DMS79 (cell line): ENCODE results near the gene ZCCHC14.
"Not testable (repeated sequence)": the region's sequence is repeated elsewhere in the genome, so short reads cannot be mapped to it uniquely, and the experiment has no call there.

ENCODE experiments used
- DNase-seq: peaks from one replicate; lab custom pipeline; 2025; lab: John Stamatoyannopoulos, UW

ZCCHC14 gene

DNA sequence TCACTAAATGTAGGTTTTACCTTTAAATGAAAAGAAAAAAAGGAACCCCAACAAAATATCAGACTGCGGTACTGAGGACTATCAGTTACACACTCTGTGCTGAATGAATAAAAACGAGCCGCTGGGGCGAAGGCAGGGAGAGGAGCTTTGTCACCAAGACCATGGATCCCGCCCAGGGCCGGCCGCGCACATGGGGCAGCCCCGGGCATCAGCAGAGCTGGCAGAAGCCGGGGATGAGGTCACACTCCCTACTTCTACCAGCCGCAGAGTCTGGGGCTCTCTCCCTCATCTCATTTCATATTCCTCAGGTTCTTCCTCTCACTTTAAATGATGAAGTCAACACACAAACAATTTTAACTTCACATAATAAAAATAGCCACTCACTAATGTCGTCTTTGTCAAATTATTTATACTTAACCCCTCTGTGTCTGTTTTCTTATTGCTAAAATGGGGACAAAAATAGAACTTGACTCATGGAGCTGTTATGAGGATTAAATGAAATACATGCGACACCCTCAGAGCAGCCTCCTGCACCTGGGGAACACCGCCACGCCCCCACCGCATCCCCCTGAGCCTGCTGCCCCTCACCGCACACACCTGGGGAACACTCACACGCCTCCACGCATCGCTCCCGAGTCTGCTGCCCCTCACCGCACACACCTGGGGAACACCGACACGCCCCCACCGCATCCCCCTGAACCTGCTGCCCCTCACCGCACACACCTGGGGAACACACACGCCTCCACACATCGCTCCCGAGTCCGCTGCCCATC is 15.4 kb downstream of the ZCCHC14 start:
- DNase-seq = not testable (repeated sequence)

DNA sequence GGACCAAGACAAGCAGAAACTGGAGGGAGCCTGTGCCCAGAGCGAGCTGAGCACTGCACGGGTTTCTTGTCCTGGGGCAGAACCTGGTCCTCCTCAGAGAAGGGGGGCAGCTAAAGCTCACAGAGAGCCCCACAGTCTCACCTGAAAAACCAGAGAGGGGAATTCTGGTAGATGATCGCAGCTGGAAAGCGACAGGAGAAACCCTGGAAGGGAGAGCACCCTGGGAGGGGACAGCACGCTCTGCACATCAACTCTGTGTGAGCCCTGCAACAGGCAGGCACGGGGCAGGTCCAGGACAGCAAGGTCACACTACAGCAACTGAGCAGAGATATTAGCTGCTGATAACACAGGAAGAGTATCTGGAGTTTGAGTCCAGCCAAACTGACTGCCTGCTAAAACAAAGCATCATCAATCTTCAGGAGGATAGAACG is 18.2 kb downstream of the ZCCHC14 start:
- DNase-seq = no peak

DNA sequence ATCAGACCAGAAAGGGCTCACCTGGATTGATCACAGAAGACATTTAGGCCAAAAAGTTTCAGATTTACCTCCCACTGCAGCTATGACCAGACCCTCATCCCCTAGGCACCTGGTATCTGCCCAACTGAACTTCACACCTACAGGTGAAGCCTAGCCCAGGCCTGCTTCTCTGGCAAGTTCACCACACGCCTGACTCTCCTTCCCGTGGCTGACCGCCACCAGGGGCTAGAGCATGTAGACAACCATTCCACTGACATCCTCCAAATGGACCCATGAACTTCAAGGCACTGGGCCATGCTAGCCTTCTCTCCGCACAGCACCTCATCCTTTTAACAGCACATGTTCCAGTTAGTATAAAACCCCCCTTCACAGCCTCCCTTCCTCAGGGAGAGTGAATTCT is 18.8 kb downstream of the ZCCHC14 start:
- no peak for DNase-seq

GRCh38 chr16:87472935-87473334 is 19.9 kb downstream of the ZCCHC14 start:
- DNase-seq = no peak

- DNase-seq = no peak
These were observed 20.6 kb downstream of the ZCCHC14 start for GRCh38 chr16:87472142-87472778.

DNA sequence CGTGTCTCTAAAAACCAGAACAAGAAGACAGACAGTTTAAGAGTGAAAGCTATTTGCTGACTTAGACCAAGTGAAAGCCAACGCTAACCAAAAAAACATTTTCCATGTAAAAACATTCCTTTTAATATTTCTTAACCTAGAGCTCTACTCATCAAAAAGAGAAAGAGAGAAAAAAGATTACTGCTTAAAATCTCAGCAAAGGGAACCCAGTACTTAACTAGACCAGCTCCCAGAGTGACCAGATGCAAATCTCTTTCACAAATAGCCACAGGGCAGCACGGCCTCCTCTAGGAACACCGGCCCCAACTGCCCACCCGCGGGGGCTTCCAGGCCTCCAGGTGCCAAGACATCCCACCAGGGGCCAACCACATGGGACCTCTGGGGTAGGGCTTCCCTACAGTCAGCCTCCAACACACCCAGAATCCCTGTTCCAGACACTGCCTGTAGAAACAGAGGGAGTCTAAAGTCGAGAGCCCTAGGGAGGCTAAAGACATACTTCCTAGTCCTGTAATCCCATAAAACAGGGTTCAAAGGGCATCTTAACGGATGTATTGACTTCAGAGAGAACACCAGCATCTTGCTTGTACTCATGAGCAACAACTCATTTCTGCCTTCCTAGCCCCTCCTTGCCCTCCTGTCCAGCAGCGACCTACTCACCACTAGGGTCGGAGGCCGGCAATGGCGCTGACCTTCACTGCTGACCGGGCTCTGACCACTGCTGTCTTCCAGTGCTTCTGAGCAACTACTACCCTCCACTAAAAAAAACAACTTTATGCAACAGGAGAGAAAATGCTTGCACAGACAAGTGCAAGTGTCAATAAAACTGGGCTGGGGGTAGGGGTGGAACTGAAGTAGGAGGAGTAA is 21.3 kb downstream of the ZCCHC14 start:
- DNase-seq = no peak

DNA sequence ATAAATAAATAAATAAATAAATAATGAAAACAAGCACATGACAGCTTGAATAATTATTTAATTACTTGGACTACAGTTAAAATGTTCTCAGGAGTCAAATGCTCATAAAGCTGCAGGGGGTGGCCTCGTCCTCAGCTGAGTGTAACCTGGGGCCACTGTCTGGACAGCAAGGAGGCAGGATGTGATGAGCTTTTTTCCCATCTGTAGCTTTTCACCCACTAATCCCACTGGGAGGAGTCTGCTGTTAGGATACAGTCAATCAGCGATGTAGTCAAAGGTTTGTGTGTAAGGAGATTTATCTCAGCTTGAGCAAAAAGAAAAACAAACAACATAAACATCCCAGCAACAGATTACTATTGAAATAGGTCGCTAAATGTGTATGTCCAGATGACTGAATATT is 22.5 kb downstream of the ZCCHC14 start:
- no peak for DNase-seq

GRCh38 chr16:87469169-87469568 is 23.7 kb downstream of the ZCCHC14 start:
- no peak for DNase-seq

DNA sequence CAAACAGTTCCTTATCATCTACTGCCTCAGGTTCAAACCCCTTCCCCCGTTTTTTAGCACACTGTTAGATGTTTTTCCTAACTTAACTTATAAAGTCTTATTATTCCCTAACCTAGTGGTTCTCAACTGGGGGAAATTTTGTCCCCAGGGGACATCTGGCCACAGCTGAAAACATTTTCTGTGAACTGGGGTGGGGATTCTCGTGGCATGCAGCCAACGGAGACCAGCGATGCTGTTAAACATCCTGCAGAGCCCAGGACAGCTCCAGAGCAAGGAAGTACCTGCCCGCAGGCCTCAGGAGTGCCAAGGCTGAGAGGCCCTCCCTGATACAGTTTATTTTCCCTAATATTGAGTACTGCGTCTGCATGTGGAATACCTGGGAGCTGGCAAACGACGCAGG is 24.3 kb downstream of the ZCCHC14 start:
- no peak for DNase-seq

GRCh38 chr16:87466975-87467501 is 25.8 kb downstream of the ZCCHC14 start:
- DNase-seq = no peak

- no peak for DNase-seq
These were observed 26.9 kb downstream of the ZCCHC14 start for GRCh38 chr16:87465879-87466278.

GRCh38 chr16:87465306-87465705 is 27.5 kb downstream of the ZCCHC14 start:
- no peak for DNase-seq

DNA sequence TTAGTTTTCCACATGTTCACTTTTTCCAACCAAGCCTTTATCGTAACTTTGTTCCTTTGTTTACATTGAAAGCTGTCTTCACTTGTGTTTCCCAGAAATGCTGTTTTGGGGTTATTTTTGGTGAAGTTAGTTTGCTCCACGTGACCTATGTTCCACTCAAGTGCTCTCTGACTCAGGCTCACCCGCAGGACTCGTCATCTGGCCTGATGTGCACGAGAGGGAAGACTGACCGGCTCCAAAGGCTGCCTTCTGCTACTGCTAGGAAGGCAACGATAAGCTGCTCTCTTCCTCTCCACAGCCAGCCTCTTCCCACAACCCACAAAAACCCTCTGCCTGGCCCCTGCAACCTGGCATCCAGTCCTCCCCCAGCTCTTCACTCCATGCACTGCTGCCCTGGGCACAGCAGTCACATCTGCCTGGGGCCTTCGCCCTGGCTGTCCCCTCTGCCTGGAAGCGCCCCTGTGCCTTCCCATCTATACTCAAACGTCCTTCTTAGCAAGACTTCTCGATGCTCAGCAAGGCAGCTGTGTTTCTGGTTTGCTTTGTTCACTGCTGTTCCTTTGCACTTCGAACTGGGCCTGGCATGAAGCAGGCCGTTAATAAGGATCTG is 28.0 kb downstream of the ZCCHC14 start:
- no peak for DNase-seq

DNA sequence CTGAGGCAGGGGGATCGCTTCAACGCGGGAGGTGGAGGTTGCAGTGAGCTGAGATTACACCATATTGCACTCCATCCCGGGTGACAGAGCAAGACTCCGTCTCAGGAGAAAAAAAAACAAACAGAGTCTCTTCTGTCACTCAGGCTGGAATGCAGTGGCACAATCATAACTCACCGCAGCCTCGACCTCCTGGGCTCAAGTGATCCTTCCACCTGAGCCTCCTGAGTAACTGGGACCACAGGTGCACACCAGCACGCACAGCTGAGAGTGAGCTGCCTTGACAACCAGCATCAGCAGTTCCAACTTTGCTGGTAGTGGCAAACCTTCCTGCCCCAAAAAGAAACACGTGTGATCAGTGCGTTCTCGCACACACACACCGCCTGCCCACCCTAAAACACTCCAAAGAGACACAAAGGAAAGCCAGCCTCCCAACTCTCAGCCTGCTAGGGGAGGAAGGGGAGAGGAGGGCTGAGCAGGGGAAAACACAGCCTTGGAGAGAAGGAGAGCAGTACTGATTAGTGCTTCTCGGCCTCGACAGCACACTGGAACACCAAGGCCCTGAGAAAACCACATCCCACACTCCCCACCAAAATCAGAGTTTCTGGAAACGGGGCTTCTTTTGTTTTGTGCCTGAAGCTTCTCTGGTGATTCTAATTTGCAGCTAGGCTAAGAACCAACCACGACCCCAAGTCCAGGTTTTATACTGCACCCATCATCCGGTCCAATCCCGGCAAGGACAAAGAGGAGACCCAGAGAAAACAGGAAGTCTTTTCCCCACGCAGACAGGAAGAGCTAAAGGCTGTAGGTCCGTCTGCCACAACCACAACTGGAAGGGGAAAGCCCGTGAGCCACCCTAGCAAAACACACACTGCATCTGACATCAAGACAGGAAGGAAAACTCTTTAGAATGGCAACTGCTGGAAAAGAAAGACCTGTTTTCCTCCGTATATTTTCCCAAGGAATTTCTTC is 28.8 kb downstream of the ZCCHC14 start:
- DNase-seq = no peak

- peak; percentile 68 for DNase-seq
These were observed 31.3 kb downstream of the ZCCHC14 start for GRCh38 chr16:87461466-87461991.

DNA sequence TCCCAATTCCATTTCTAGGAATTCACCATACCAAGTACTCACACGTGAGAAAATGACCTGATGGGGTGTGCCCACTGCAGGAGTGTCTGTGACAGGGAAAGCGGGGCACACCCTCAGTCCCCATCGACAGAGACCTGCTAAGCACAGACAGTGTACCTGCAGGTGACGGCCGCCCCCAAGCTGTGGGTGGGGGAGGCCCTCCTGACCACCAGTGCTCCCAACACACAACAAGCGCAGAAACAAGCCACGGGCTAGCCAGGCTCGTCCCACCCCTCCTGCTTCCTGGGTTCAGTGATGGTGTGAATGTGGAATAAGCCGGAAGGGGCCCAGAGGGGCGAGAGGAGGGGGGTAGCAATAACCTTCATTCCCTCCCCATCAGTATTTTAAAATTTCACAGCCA is 31.9 kb downstream of the ZCCHC14 start:
- no peak for DNase-seq

- no peak for DNase-seq
These were observed 33.0 kb downstream of the ZCCHC14 start for GRCh38 chr16:87459833-87460232.

DNA sequence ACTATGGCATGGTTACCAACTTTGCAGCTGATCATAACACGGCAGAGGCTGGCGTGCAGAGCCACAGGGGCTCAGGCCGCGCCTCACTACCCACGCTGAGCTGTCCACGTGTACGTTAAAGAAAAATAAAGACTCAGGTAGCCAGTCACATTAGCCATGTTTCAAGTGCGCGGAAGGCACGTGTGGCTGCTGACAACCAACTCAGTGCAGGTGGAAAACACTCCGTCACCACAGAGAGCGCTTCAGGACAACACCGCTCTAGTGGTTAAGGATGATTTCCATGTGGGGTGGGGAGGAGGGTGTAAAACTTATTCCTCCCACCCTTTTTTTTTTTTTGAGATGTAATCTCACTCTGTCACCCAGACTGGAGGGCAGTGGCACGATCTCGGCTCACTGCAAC is 33.8 kb downstream of the ZCCHC14 start:
- DNase-seq = no peak

- no peak for DNase-seq
These were observed 34.4 kb downstream of the ZCCHC14 start for GRCh38 chr16:87458424-87458915.

GRCh38 chr16:87457709-87458423 is 35.0 kb downstream of the ZCCHC14 start:
- no peak for DNase-seq
